GM18520 (cell line): Measurements from ENCODE around the gene VTI1B.
"Not testable (repeated sequence)": the region's sequence is repeated elsewhere in the genome, so short reads cannot be mapped to it uniquely, and the experiment has no call there.

ENCODE experiments used
- ATAC-seq: cut with Tn5 transposase; IDR thresholded peaks from one replicate; pipeline ENCODE4 v1.9.1; 2021; ENCODE audit not compliant: unreplicated experiment

Gene VTI1B

GRCh38 chr14:67633451-67634147, 40.8 kb downstream of the VTI1B start:
- no peak for ATAC-seq

GRCh38 chr14:67630938-67631337, 43.5 kb downstream of the VTI1B start:
- no peak for ATAC-seq

- ATAC-seq, result no peak
Measured at GRCh38 chr14:67630186-67630585, 44.2 kb downstream of the VTI1B start.

GRCh38 chr14:67627519-67627918, 46.9 kb downstream of the VTI1B start:
- ATAC-seq, result no peak

GRCh38 chr14:67626131-67626530, 48.3 kb downstream of the VTI1B start:
- not testable (repeated sequence) for ATAC-seq

GRCh38 chr14:67623114-67623513, 51.3 kb downstream of the VTI1B start:
- ATAC-seq, result no peak

- no peak for ATAC-seq
Measured at GRCh38 chr14:67622675-67623074, 51.8 kb downstream of the VTI1B start.

GRCh38 chr14:67620217-67620785, 54.1 kb downstream of the VTI1B start:
- ATAC-seq, result no peak

DNA sequence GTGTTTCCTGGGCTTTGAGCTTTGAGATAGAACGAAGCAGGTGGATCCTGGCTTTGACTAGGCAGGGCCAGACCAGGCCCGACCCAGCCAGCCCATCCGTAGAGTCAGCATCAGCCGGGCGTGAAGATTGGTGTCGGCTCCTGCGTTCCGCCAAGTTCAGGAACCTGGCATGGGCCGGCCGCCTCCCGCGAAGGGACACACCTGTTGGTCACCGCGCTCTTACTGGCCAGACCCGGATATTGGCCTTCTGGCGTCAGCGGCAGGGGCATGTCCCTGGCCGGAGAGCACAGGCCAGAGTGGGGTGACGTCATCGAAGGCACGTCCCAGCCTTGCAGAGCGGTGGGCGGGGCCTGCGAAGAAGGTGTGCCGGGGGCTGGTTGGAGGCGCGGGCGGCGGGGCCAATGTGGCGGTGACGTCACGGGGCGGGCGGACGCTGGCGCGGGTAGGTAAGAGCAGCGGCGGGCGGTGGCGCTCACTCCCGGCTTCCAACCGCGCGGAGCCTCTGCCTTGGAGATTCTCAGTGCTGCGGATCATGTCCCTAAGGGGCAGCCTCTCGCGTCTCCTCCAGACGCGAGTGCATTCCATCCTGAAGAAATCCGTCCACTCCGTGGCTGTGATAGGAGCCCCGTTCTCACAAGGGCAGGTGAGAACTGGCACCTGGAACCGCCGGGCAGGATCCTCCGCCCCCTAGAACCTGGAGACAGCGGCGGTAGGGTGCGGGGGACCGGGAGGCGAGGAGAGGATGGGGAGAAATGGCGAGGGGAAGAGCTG, 54.8 kb downstream of the VTI1B start, which contains the start of gene ARG2:
ARG2 (plus strand) TSS at position 475 of the 771 bp plus-strand sequence; CDS start at position 533, 58 bp downstream.
- ATAC-seq, result peak; percentile 83

- no peak for ATAC-seq
Measured at GRCh38 chr14:67618617-67619063, 55.8 kb downstream of the VTI1B start.

GRCh38 chr14:67610491-67610890, 63.9 kb downstream of the VTI1B start:
- no peak for ATAC-seq

GRCh38 chr14:67609642-67610310, 64.7 kb downstream of the VTI1B start:
- no peak for ATAC-seq

- ATAC-seq, result no peak
Measured at GRCh38 chr14:67607646-67608045, 66.8 kb downstream of the VTI1B start.

- ATAC-seq, result peak; percentile 38
Measured at GRCh38 chr14:67602995-67603545, 71.4 kb downstream of the VTI1B start.

DNA sequence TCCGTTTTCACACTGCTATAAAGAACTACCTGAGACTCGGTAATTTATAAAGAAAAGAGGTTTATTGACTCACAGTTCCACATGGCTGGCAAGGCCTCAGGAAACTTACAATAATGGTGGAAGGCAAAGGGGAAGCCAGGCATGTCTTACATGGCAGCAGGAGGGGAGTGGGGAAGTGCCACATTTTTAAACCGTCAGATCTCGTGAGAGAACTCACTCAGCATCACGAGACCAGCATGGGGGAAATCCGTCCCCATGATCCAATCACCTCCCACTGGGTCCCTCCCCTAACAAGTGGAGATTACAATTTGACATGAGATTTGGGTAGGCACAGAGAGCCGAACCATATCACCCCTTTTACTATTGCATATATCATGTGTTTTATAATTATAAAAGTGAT, 72.4 kb downstream of the VTI1B start:
- ATAC-seq, result no peak

- not testable (repeated sequence) for ATAC-seq
Measured at GRCh38 chr14:67600562-67600974, 73.9 kb downstream of the VTI1B start.

DNA sequence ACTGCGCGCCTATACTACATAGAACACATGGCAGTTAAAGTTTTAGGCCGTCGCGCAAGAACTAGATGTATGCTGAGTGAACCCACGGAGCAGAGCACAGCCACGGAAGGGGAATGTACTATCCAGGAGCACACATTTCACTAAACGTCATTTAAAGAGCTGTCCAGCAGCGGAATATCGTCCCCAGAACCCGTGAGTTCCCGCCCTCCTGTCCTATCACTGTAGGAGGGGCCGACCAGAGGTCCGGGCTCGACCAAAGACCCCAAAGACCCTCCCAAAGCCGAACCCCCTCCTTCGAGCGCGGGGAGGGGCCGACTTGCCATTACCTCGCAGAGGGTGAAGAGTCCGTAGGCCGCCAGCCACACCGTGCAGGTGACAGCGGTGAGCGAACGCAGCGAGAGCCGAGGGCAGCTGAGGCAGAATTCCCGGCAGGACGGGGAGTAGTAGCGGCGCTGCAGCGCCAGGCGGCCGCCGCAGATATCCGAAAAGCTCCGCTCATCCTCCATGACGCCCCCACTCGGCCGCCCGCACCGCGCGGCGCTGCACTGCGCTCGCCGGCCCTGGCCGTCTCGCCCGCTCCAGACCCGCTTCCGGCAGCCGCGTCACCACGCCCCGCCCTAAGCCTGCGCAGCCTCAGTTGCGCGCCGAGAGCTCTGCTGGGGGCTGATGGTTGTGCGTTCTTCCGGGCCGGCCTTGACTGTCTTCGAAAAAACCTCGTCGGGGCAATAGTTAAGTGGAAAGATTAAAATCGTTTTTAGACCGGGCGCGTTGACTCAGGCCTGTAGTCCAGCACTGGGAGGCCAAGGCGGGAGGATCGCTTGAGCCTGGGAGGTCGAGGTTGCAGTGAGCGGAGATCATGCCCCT, 74.5 kb downstream of the VTI1B start, which contains the start of gene PIGH:
PIGH (minus strand) TSS at position 571 of the 864 bp plus-strand sequence; CDS start at position 506, 65 bp downstream.
- peak; percentile 87 for ATAC-seq
